Activated CD4-positive, alpha-beta memory T cell treated with anti-CD3 and anti-CD28 coated beads for 36 hours (primary cell): Measurements from ENCODE around the gene XPNPEP2. TPM values are rescaled to one million over a fixed set of nuclear protein-coding genes. Genes with fewer than 3 reads are reported as not detected.

Source experiments
- CTCF ChIA-PET: fragments of 350-600 bp; sonication (Branson Sonifier 250); formaldehyde crosslinking; loops from one replicate; lab custom pipeline; 2021; ENCODE audit warnings: antibody characterized with exemption, inconsistent platforms; lab: Charles Lee
- POLR2A ChIA-PET: fragments of 350-600 bp; sonication (Branson Sonifier 250); formaldehyde crosslinking; loops from one replicate; lab custom pipeline; 2021; ENCODE audit warnings: antibody characterized with exemption; lab: Charles Lee
- DNase-seq: peaks from one replicate; pipeline ENCODE4 v3.0.0-alpha.2; 2020
- H3K27ac Mint-ChIP-seq: one replicate; pipeline ENCODE4 v1.8.0; 2021; ENCODE audit warnings: mixed read lengths
- H3K27me3 Mint-ChIP-seq: one replicate; pipeline ENCODE4 v1.8.0; 2021; ENCODE audit warnings: mixed read lengths
- H3K36me3 Mint-ChIP-seq: one replicate; pipeline ENCODE4 v1.8.0; 2021; ENCODE audit warnings: mixed read lengths
- H3K4me1 Mint-ChIP-seq: one replicate; pipeline ENCODE4 v1.8.0; 2021; ENCODE audit warnings: low read depth, mixed read lengths
- H3K4me3 Mint-ChIP-seq: one replicate; pipeline ENCODE4 v1.8.0; 2021; ENCODE audit warnings: mild to moderate bottlenecking, mixed read lengths
- H3K9me3 Mint-ChIP-seq: one replicate; pipeline ENCODE4 v1.8.0; 2021; ENCODE audit warnings: mixed read lengths
- intact Hi-C: fragments of 100-400 bp; cut with micrococcal nuclease; formaldehyde crosslinking; loops from one replicate; pipeline ENCODE4 v1.15.1; 2023
- total RNA-seq, 2 experiments: library from RNA; stranded (reverse); gene quantifications; one replicate each; pipeline ENCODE4 v1.2.3, GENCODE V29; 2021

The XPNPEP2 gene
- total RNA-seq, 2 experiments from 2014 or later = 0.80 to 0.93 TPM

- ChIA-PET POLR2A (interaction anchor here (0.9 to 8.2 kb wide), 8 partner anchors 8 to 26 kb away, joined by 3 to 58 read pairs (median 7); no protein-coding TSS in a partner anchor), CTCF (interaction anchor here (0.8 to 5.6 kb wide), 11 partner anchors 10 to 279 kb away, joined by 3 to 40 read pairs (median 5); no protein-coding TSS in a partner anchor)
- Mint-ChIP-seq H3K27me3 (no peaks in the 10 kb centered on the region), H3K27ac (peak overlapping the region; percentile 90), H3K4me1 (peaks cover 54% of the 10 kb centered on the region), H3K36me3 (peaks cover 61% of the 10 kb centered on the region), H3K9me3 (no peaks in the 10 kb centered on the region), H3K4me3 (peak overlapping the region; percentile 79)
- DNase-seq = peak; percentile 63
- intact Hi-C loops = loop anchor here (1.0 to 5.0 kb wide), 9 partner anchors 13 to 620 kb away; partner anchors contain the start of genes RAB33A, RBMX2 and UTP14A
These were observed 43.1 kb downstream of the XPNPEP2 start for GRCh38 chrX:129781680-129782495.

GRCh38 chrX:129782706-129783105, 43.9 kb downstream of the XPNPEP2 start:
- H3K27ac Mint-ChIP-seq = peak overlapping the region; percentile 90
- no peaks in the 10 kb centered on the region for H3K27me3 Mint-ChIP-seq
- ChIA-PET CTCF (interaction anchor here (1.0 to 5.6 kb wide), 9 partner anchors 9 to 278 kb away, joined by 3 to 40 read pairs (median 7); partner anchors contain the start of gene APLN), POLR2A (interaction anchor here (0.7 to 8.2 kb wide), 5 partner anchors 11 to 24 kb away, joined by 3 to 58 read pairs (median 3); no protein-coding TSS in a partner anchor)
- intact Hi-C loops = loop anchor here (2.0 to 5.0 kb wide), 4 partner anchors 40 to 620 kb away; partner anchors contain the start of genes RAB33A, RBMX2 and UTP14A
- no peaks in the 10 kb centered on the region for H3K9me3 Mint-ChIP-seq
- DNase-seq = no peak
- H3K4me3 Mint-ChIP-seq = peak overlapping the region; percentile 79
- H3K4me1 Mint-ChIP-seq = peaks cover 59% of the 10 kb centered on the region
- peaks cover 67% of the 10 kb centered on the region for H3K36me3 Mint-ChIP-seq

GRCh38 chrX:129783291-129783713, 44.5 kb downstream of the XPNPEP2 start:
- Mint-ChIP-seq H3K36me3 (peaks cover 68% of the 10 kb centered on the region), H3K27ac (peak overlapping the region; percentile 90), H3K9me3 (no peaks in the 10 kb centered on the region), H3K4me3 (peak overlapping the region; percentile 79), H3K27me3 (no peaks in the 10 kb centered on the region), H3K4me1 (peaks cover 54% of the 10 kb centered on the region)
- POLR2A ChIA-PET = interaction anchor here (0.6 to 8.2 kb wide), 7 partner anchors 9 to 60 kb away, joined by 3 to 58 read pairs (median 3); partner anchors contain the start of gene ZDHHC9
- intact Hi-C loops = loop anchor here (2.0 to 5.0 kb wide), 4 partner anchors 39 to 619 kb away; partner anchors contain the start of genes RAB33A, RBMX2 and UTP14A
- peak; percentile 54 for DNase-seq
- CTCF ChIA-PET = interaction anchor here (0.9 to 5.6 kb wide), 9 partner anchors 10 to 278 kb away, joined by 3 to 40 read pairs (median 7); partner anchors contain the start of gene APLN

GRCh38 chrX:129784371-129784770, 45.6 kb downstream of the XPNPEP2 start:
- peaks cover 72% of the 10 kb centered on the region for H3K36me3 Mint-ChIP-seq
- no peak for DNase-seq
- ChIA-PET POLR2A (interaction anchor here (0.8 to 8.2 kb wide), 2 partner anchors 8 to 25 kb away, joined by 3 to 58 read pairs; no protein-coding TSS in a partner anchor), CTCF (interaction anchor here (0.9 to 3.0 kb wide), 4 partner anchors 29 to 147 kb away, joined by 3 to 16 read pairs (median 8); partner anchors contain the start of gene APLN)
- H3K27me3 Mint-ChIP-seq = no peaks in the 10 kb centered on the region
- no peaks in the 10 kb centered on the region for H3K9me3 Mint-ChIP-seq
- H3K4me1 Mint-ChIP-seq = peaks cover 46% of the 10 kb centered on the region
- H3K4me3 Mint-ChIP-seq = peak overlapping the region; percentile 79
- peak overlapping the region; percentile 90 for H3K27ac Mint-ChIP-seq
- intact Hi-C loops = loop anchor here (5.0 kb wide), 2 partner anchors 388 to 618 kb away; partner anchors contain the start of genes RAB33A and RBMX2

GRCh38 chrX:129785160-129785947, 46.6 kb downstream of the XPNPEP2 start:
- ChIA-PET CTCF (interaction anchor here (3.0 kb wide), 1 partner anchor 30 kb away, joined by 16 read pairs; no protein-coding TSS in a partner anchor), POLR2A (interaction anchor here (1.5 to 8.2 kb wide), 2 partner anchors 13 to 26 kb away, joined by 3 to 58 read pairs; no protein-coding TSS in a partner anchor)
- DNase-seq = no peak
- Mint-ChIP-seq H3K27me3 (no peaks in the 10 kb centered on the region), H3K9me3 (no peaks in the 10 kb centered on the region), H3K27ac (peak overlapping the region; percentile 84), H3K36me3 (peaks cover 68% of the 10 kb centered on the region), H3K4me3 (peak overlapping the region; percentile 62), H3K4me1 (peaks cover 43% of the 10 kb centered on the region)
- intact Hi-C loops = no loop called here

GRCh38 chrX:129786210-129786651, 47.5 kb downstream of the XPNPEP2 start:
- CTCF ChIA-PET = no interaction called here
- peaks cover 66% of the 10 kb centered on the region for H3K36me3 Mint-ChIP-seq
- no peaks in the 10 kb centered on the region for H3K27me3 Mint-ChIP-seq
- H3K27ac Mint-ChIP-seq = peak overlapping the region; percentile 84
- intact Hi-C loops = no loop called here
- H3K4me1 Mint-ChIP-seq = peaks cover 43% of the 10 kb centered on the region
- no peak for DNase-seq
- H3K4me3 Mint-ChIP-seq = peak overlapping the region; percentile 43
- POLR2A ChIA-PET = interaction anchor here (1.5 kb wide), 1 partner anchor 14 kb away, joined by 3 read pairs; no protein-coding TSS in a partner anchor
- no peaks in the 10 kb centered on the region for H3K9me3 Mint-ChIP-seq

GRCh38 chrX:129787336-129788055, 48.7 kb downstream of the XPNPEP2 start:
- intact Hi-C loops = no loop called here
- H3K4me3 Mint-ChIP-seq = peak overlapping the region; percentile 16

GRCh38 chrX:129788527-129788926, 49.7 kb downstream of the XPNPEP2 start:
- peak overlapping the region; percentile 23 for H3K27ac Mint-ChIP-seq
- intact Hi-C loops = no loop called here
- H3K4me3 Mint-ChIP-seq = no peak overlapping the region
- DNase-seq = no peak
- CTCF ChIA-PET = no interaction called here
- no peaks in the 10 kb centered on the region for H3K9me3 Mint-ChIP-seq
- H3K4me1 Mint-ChIP-seq = peaks cover 35% of the 10 kb centered on the region
- POLR2A ChIA-PET = interaction anchor here (1.5 kb wide), 1 partner anchor 9 kb away, joined by 3 read pairs; the partner anchor contains the start of gene SASH3
- peaks cover 53% of the 10 kb centered on the region for H3K36me3 Mint-ChIP-seq
- H3K27me3 Mint-ChIP-seq = no peaks in the 10 kb centered on the region

More at GRCh38 chrX:129787336-129788055, 48.7 kb downstream of the XPNPEP2 start:
- Mint-ChIP-seq H3K36me3 (peaks cover 55% of the 10 kb centered on the region), H3K27ac (peak overlapping the region; percentile 80), H3K4me1 (peaks cover 43% of the 10 kb centered on the region), H3K9me3 (no peaks in the 10 kb centered on the region), H3K27me3 (no peaks in the 10 kb centered on the region)
- DNase-seq = no peak
- ChIA-PET CTCF (interaction anchor here (0.8 kb wide), 1 partner anchor 28 kb away, joined by 3 read pairs; no protein-coding TSS in a partner anchor), POLR2A (interaction anchor here (1.0 to 1.1 kb wide), 2 partner anchors 10 to 15 kb away, joined by 3 to 5 read pairs; no protein-coding TSS in a partner anchor)

GRCh38 chrX:129790146-129790545, 51.4 kb downstream of the XPNPEP2 start:
- POLR2A ChIA-PET = interaction anchor here (1.0 kb wide), 1 partner anchor 9 kb away, joined by 3 read pairs; no protein-coding TSS in a partner anchor
- peaks cover 46% of the 10 kb centered on the region for H3K36me3 Mint-ChIP-seq
- no peak overlapping the region for H3K4me3 Mint-ChIP-seq
- H3K4me1 Mint-ChIP-seq = peaks cover 23% of the 10 kb centered on the region
- H3K27ac Mint-ChIP-seq = peak overlapping the region; percentile 66
- no peaks in the 10 kb centered on the region for H3K27me3 Mint-ChIP-seq
- intact Hi-C loops = no loop called here
- no peak for DNase-seq
- CTCF ChIA-PET = no interaction called here
- H3K9me3 Mint-ChIP-seq = no peaks in the 10 kb centered on the region

- intact Hi-C loops = no loop called here
- ChIA-PET POLR2A (interaction anchor here (1.0 kb wide), 1 partner anchor 9 kb away, joined by 3 read pairs; no protein-coding TSS in a partner anchor), CTCF (no interaction called here)
These were observed 52.0 kb downstream of the XPNPEP2 start for GRCh38 chrX:129790808-129791207.

More at GRCh38 chrX:129790808-129791207, 52.0 kb downstream of the XPNPEP2 start:
- Mint-ChIP-seq H3K27ac (peak overlapping the region; percentile 60), H3K4me3 (no peak overlapping the region), H3K27me3 (no peaks in the 10 kb centered on the region), H3K36me3 (peaks cover 42% of the 10 kb centered on the region), H3K9me3 (no peaks in the 10 kb centered on the region), H3K4me1 (peaks cover 16% of the 10 kb centered on the region)
- no peak for DNase-seq
